ENCODE measurements around the gene DUSP8. TPM values are rescaled to one million over a fixed set of nuclear protein-coding genes. Genes with fewer than 3 reads are reported as not detected.

The DUSP8 gene
- total RNA-seq, 1 donor from 2014 or later: 35.6 TPM

Other genes starting within 250 kb of the DUSP8 start
- 3.3 TPM for gene BRSK2, start 182.3 kb downstream of the DUSP8 start, total RNA-seq
- 73.4 TPM for gene MOB2, start 85.5 kb downstream of the DUSP8 start, total RNA-seq
- gene KRTAP5-1, start 13.0 kb upstream of the DUSP8 start, total RNA-seq: not detected
- gene KRTAP5-2, start 26.0 kb upstream of the DUSP8 start, total RNA-seq: 0.26 TPM
- gene KRTAP5-3, start 36.2 kb upstream of the DUSP8 start, total RNA-seq: not detected
- not detected for gene KRTAP5-4, start 49.9 kb upstream of the DUSP8 start, total RNA-seq
- 1.6 TPM for gene KRTAP5-5, start 57.5 kb upstream of the DUSP8 start, total RNA-seq
- not detected for gene KRTAP5-6, start 124.9 kb upstream of the DUSP8 start, total RNA-seq
- gene IFITM10, start 178.3 kb upstream of the DUSP8 start, total RNA-seq: 13.9 TPM
- gene CTSD, start 191.7 kb upstream of the DUSP8 start, total RNA-seq: 2,163 TPM

All from mucosa of gallbladder (tissue), 1 donor.